DOHH2 (cell line): ENCODE measurements around the gene SMG6.
"Not testable (repeated sequence)": the region's sequence is repeated elsewhere in the genome, so short reads cannot be mapped to it uniquely, and the experiment has no call there.

ENCODE experiments used
- EZH2phosphoT487 ChIP-seq: fragments of 200-600 bp; sonication (generic); IDR thresholded peaks from 2 replicates; pipeline ENCODE4 v1.6.1; 2017; ENCODE audit warnings: borderline replicate concordance, mild to moderate bottlenecking, antibody characterized with exemption, low read length, moderate library complexity, mixed read lengths
- TF ChIP-seq, protein P1 (sequence below): fragments of 200-600 bp; sonication (generic); IDR thresholded peaks from one replicate; pipeline ENCODE4 v1.5.1; 2014; ENCODE audit warnings: antibody characterized with exemption, mild to moderate bottlenecking, low read depth, low read length; ENCODE audit not compliant: poor library complexity, severe bottlenecking

DNA sequence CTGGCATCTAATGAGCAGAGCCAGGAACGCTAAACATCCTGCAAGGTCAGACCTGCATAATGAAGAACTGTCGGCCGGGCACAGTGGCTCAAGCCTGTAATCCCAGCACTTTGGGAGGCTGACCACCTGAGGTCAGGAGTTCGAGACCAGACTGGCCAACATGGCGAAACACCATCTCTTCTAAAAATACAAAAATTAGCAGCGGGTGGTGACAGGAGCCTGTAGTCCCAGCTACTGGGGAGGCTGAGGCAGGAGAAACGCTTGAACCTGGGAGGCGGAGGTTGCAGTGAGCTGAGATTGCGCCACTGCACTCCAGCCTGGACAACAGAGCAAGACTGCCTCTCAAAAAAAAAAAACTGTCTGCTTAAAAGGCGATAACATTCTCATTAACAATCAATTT lies 38.4 kb downstream of the SMG6 start:
- TF ChIP-seq, protein P1, sequence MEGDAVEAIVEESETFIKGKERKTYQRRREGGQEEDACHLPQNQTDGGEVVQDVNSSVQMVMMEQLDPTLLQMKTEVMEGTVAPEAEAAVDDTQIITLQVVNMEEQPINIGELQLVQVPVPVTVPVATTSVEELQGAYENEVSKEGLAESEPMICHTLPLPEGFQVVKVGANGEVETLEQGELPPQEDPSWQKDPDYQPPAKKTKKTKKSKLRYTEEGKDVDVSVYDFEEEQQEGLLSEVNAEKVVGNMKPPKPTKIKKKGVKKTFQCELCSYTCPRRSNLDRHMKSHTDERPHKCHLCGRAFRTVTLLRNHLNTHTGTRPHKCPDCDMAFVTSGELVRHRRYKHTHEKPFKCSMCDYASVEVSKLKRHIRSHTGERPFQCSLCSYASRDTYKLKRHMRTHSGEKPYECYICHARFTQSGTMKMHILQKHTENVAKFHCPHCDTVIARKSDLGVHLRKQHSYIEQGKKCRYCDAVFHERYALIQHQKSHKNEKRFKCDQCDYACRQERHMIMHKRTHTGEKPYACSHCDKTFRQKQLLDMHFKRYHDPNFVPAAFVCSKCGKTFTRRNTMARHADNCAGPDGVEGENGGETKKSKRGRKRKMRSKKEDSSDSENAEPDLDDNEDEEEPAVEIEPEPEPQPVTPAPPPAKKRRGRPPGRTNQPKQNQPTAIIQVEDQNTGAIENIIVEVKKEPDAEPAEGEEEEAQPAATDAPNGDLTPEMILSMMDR: not testable (repeated sequence)
- not testable (repeated sequence) for TF ChIP-seq EZH2phosphoT487
